ENCODE results near the gene ZDHHC4.
A peak's percentile ranks its signal among the peaks of the same experiment; 100 is the strongest.

ZDHHC4 gene

DNA sequence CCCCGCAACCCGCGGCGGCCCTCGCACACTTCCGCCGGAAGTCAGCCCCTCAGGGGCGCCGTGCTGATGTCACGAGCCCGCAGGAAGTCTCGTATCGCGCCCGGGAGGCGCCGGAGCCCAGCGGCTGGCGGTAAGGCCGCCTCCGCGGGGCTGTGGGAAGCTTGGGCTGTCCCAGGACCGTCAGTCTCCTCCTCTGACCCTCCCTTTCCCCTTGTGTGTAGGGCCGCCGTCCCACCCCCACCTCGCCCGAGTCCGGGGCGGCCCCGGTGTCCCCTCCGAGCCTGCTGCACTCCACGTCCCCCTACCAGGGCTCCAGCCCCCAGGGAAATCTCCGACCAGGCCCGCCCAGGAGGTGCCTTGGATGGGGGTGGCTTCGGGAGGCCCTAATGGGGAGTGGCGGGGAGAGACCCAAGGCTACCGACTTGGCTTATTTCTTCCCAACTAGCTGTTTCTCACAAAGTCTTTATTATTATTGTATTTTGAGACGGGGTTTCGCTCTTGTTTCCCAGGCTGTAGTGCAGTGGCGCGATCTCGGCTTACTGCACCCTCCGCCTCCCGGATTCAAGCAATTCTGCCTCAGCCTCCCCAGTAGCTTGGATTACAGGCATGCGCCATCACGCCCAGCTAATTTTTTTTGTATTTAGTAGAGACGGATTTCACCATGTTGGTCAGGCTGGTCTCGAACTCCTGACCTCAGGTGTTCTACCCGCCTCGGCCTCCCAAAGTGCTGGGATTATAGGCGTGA lies at the start of gene ZDHHC4:
TSS of gene ZDHHC4 (plus strand) at position 86 of the 745 bp plus-strand sequence. CDS start 3,108 bp downstream, outside the sequence.
- DNase-seq (ENCODE audit: low spot score): peak; percentile 97

DNA sequence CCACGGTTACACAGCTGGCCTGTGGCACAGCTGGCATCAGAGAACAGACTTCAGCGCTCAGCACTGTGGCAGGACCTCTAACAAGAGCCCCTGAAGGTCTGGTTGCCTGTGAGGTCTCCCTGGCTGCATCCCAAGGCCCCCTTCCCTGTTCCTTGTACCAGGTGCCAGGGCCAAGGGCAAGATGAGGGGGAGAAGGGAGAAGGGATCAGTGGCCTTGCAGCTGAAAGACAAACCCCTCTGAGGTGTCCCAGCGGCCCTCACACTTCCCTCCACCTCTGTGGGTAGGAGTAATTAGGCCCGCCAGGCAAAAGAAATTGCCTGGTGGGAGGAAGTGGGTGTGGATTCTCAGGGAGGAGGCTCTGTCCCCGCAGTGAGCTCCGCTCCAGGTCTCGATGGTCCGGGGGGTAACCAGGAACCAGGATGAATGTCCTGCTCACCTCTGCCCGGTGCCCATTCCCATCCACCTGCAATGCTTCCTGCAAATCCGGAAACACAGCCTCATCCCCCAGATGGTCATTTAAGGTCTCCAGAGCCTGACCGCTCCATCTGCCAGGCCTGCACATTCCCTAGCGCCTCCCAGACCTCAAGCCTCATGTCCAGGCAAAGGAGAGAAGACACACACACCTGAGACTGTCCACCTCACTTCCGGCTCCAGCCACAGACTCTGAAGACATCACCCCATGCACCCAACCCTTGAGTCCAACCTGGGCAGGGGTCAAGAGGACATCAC lies 48.7 kb upstream of the ZDHHC4 start:
- no peak for DNase-seq (ENCODE audit: low spot score)

DNA sequence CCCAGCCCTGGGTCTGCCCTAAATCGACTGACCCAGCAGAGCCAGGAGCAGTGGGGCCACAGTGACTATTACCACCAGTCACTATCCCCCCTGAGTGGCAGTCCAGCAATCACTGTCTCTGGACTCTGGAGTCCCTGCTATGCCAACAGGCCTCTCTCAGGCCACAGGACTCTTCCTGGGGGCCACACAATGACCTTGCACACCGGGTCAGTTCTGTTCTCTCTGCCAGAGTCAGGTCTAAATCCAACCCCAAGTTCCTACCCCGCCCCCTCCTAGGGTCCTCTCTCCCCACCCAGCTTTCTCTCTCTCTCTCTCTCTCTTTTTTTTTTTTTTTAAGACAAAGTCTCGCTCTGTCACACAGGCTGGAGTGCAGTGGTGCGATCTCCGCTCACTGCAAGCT lies 47.6 kb upstream of the ZDHHC4 start:
- no peak for DNase-seq (ENCODE audit: low spot score)

DNA sequence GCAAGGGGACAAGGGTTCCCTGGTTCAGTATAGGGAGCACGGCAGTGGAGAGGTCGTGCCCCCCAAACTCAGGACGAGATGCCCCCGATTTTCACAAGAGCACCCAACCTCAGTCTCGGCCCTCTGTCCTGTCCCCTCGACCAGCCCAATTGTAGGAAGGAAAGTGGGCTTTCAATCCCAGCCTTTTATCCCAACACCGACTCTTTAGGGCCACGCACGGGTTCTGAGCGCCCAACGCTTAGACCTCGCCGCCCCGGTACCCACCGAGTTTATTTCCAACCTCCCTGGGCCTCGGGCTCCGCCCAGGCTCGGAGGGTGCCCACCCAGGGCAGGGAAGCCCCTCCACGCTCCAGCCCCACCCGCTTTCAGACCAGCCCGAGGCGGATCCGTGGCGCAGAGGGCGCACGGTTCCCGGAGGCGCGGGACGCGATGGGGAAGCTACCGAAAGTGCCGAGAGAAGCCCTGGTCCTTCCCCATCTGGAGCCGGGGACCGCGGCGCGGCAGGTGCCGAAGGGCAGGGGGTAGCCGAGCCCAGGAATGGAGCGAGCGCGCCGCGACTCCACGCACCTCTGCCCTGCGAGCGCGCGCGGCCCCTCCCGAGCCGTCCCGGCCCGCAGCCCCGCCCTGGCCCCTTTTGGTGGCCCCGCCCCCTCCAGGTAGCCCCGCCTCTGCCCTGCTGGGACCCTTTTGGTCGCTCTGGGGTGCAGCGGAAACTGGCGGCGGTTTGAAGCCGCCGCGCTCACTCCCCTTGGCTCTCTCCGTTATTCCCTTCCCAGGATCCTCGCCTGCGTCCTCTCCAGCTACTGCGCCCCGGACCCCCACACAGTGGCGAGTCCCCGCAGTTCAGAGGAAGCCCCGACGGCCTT lies 46.4 kb upstream of the ZDHHC4 start:
- DNase-seq (ENCODE audit: low spot score): no peak

DNA sequence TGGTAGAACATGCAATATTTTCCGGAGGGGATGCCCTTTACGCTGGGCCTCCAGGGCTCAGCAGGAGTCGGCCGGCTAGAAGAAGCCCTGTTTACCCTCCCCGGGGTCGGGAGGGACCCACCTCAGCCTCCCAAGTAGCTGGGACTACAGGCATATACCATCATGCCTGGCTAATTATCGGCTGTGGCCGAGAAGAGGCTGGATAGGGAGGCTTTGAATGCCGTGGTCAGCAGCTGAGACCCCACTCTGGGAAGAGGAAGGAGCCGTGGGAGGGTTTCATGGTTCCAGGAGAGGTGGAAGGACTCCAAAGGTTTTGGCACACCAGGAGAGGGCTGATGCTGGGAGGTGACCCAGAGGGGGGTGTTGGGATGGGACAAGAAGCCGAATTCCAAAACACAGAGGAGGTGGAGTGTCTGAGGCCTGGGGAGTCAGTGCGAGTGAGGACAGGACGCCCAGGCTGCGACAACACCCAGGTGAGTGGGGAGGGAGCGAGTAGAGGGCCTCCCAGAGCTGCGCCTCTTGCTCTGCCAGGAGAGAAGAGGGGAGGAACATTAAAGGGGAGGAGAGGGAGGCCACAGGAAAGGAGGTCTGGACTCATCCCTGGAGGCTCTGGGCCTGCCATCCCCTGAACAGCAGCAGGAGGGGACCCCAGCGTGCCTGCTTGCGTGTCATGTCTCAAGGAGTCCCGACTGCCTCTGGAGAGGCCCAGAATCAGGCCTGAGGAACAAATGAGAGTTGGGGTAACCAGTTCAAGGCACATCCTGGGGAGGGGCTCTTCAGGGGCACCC lies 45.6 kb upstream of the ZDHHC4 start:
- DNase-seq (ENCODE audit: low spot score): no peak

DNA sequence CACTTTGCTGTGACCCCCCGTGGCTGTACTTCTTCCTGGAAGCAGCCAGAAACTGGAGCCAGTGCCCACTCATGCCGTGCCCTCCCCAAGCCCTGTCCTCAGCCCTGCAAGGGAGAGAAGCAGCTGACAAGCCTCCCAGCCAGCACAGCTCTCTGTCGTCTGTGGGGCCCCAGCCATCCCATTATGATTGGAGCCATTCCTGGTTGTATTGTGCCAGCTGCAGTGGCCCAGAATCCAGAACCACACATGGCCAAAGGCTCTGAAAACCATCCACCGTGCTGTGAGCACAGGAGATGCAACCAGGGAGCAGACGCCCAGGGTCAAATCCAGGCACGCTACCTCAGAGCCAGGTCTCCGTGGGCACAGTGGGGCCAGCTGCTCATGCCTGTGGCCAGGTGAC lies 44.7 kb upstream of the ZDHHC4 start:
- no peak for DNase-seq (ENCODE audit: low spot score)

DNA sequence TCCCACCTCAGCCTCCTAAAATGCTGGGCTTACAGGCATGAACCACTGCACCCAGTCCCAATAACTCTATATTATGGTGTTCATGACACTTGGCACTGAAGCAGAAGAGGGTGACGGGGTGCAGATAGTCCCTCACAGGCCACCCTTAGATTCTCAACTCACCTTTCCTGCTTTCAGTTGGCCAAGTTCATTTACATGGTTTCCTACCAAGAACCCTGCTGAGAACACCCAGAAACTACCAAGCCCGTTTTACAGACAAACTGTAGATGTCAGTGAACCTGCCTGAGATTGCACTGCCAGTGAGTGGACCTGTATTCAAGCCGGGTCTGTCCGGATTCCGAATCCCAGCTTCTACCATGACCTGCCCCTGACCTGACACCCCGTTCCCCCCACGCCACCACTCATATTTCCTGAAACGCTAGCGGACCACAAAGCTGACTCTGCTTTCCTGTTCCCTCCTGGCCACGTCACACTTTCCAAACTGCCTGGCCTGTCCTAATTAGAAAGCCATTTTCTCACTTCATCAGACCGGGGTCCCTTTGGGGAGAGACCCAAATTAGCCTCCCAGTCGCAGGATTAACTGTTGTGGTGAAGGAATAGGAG lies 43.3 kb upstream of the ZDHHC4 start:
- DNase-seq (ENCODE audit: low spot score): no peak

DNA sequence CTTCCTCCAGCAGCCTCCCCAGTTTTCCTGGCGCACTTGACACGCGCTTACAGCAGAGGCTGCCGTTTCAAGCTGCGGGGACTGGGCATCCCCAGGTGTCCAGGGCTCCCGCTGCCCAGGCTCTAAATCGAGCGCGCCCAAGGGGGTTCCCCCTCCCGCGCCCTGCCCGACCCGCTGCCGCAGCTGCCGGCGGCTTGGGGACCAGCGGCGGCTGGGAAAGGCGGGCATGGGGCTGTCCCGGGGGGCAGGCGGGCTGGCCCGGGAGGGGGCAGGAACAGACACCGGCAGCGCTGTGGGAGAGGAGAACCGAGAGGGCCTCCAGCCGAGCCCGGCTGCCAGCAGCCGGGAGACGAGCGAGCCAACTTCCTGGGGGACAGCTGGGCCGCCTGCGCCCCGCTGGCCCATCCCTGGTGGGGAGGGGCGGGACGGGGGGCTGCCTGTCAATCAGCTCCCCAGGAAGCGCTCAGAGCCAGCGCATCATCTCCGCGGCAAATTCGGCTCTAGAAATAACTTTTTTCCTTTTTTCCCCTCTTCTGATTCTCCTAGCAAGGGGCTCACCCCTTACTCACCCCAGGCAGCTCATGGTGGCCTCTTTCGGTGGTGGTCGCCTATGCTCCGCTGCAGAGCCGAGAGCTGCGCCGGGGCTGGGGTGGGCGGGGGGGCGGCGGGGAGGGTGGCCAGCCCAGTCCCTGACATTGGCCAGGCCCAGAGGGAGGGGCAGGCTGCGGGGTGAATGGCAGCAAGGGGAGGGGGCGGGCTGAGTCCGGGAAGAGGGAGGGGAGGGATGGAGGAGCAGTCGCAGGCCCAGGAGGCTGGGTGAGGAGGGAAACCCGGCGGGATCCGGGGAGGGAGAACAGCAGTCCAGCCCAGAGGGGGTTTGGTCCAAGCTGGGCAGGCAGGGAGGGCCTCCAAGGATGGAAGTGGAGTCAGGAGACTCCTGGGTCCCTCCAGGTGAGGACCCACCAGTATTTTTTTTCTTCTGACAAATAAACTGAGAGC lies 40.7 kb upstream of the ZDHHC4 start:
- no peak for DNase-seq (ENCODE audit: low spot score)

DNA sequence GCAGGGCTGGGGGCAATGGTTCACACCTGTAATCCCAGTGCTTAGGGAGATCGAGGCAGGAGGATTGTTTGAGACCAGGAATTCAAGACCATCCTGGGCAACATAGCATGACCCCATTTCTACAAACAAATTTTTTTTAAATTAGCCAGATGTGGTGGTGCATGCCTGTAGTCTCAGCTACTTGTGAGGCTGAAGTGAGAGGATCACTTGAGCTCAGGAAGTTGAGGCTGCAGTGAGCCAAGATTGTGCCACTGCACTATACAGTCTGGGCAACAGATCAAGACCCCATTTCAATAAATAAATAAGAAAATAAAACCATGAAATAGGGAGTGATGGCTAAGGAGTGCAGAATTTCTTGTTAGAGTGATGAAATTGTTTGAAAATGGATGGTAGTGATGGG lies 34.9 kb upstream of the ZDHHC4 start:
- no peak for DNase-seq (ENCODE audit: low spot score)

DNA sequence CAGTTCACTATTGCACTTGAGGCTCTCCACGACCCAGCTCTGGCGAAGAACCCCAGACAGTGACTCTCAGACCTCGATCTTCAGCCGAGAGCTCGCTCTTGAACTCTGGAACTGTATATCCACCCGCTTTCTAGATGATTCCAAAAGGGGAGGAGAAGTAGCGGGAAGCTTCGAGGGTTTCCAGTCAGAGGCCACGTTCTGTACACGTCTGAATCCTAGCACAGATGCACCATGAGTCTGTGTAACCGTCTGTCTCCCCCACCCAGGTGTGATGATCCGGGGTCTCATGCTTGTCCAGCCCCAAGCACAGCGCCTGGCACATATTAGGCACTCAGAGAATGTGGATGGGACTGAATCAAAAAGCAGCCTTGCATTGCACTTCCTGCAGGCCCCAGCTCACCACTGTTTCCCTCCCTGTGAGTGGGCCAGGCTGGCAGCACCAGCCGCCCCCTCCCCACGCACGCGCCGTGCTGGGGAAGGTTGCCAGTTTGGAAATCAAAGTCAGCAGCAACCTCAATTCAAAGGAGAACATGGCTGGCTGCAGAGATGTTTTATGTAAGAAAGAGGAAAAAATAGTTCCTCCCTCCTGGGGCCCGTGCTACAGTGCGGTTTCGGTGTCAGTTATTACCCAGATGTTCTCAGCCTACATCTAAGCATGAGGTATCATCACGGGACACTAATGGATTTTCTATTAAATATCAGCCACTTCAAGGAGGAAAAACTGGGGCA lies 31.7 kb upstream of the ZDHHC4 start:
- no peak for DNase-seq (ENCODE audit: low spot score)

DNA sequence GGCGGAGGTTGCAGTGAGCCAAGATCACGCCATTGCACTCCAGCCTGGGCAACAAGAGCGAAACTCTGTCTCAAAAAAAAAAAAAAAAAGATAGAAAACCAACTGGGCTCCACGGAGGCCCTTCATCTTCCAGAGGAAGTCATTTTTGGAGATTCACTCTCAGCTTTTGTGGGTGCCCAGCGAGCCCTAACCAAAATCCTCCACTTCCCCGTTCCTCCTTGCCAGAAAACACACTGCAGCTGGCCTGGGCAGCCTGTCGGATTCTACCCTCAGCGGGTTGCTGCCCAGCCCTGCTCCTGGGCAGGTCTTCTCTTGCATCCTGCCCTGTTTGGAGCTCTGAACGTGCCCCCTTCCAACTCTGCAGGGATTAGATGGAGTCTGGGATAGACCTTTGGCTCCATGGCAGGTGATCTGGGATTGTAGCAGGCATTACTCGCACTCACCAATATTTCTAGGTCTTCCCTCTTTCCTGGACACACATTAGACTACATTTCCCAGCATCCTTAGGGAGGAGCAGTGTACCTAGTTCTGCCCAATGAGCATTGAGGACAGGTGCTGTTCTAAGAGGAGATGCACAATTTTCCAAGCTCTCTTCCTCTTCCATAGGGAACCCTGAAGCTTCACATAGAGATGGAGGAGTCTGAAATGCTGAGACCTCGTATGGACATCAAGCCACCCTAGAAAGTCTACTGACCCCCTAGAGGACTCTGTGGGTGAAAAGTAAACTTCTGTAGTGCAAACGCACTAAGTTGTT lies 30.6 kb upstream of the ZDHHC4 start:
- no peak for DNase-seq (ENCODE audit: low spot score)

DNA sequence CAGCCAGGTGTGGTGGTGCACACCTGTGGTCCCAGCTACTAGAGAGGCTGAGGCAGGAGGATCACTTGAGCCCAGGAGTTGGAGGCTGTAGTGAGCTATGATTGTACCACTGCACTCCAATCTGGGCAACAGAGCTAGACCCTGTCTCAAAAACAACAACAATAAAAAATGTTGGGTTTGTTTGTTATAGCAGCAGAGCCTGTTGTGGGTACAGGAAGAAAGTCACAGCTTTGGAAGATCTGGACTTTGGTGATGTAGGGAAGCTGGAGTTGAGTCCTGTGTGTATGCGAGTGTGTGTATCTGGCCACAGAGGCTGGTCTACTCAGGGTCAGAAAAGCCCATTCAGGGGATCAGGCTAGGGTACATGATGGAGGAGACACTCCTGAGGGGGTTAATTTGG lies 29.9 kb upstream of the ZDHHC4 start:
- no peak for DNase-seq (ENCODE audit: low spot score)

DNA sequence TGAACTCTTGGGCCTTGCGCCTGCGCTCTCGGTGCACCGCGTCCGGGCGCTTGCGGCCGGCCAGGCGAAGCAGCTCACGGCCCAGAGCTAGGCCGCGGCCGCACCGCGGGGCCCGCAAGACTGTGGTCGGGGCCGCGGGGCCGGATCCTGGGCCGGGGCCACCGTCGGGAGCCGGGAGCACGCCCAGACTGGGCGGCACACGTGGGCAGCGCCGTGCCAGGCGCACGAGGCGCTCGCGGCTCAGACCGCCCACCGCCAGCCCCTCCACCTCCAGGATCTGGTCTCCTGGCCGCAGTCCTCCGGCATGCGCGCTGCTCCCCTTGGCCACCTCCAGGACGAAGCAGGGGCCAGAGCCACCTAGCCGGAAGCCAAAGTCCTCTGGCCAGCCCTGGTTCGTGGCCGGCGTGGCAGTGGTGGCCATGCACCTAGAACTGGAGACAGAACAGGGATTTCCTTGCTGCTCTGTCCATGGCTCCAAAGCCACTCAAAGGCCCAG lies 26.2 kb upstream of the ZDHHC4 start, which contains the start of gene GRID2IP:
TSS of gene GRID2IP (minus strand) at position 446 of the 496 bp plus-strand sequence. CDS start at position 421, 25 bp downstream.
- DNase-seq (ENCODE audit: low spot score): no peak

DNA sequence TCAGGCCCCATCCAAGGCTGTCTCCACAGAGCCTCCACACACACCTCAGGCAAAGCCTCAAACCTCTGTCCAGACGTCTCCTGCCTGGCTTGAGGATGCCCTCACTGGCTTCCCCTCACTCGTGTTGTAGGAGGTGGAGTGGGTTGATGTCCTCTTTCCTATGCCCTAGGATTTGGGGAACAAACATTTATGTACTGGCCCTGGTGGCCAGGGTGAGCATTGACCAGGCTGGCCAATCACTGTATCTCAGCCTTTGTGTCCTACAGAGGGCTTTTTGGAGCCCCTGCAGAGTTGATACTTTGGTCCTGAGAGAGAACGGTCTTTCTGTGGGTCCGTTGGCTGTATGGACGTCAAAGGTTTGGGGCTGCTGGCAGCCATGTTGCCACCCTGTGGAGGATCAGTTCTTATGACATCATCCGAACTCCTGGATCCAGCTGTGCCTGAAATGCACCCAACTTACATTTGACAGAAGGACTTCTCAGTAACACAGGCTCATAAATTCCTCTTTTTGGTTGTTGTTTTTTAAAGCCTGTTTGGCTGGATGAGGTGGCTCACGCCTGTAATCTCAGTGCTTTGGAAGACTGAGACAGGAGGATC lies 23.7 kb upstream of the ZDHHC4 start:
- no peak for DNase-seq (ENCODE audit: low spot score)

DNA sequence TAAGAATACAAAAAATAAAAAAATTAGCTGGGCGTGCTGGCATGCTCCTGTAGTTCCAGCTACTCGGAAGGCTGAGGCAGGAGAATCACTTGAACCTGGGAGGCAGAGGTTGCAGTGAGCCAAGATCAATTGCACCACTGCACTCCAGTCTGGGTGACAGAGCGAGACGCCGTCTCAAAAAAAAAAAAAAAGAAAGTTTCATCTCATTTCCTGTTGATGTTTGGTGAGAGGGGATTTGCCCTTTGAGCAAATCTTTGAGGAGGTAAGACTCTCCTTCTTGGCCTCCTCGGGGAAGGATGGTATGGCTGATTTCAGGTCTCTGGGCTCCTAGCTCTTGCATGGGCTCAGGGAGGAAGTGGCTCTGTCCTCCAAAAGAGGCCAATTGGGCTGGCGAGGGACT lies 22.4 kb upstream of the ZDHHC4 start:
- DNase-seq (ENCODE audit: low spot score): no peak

DNA sequence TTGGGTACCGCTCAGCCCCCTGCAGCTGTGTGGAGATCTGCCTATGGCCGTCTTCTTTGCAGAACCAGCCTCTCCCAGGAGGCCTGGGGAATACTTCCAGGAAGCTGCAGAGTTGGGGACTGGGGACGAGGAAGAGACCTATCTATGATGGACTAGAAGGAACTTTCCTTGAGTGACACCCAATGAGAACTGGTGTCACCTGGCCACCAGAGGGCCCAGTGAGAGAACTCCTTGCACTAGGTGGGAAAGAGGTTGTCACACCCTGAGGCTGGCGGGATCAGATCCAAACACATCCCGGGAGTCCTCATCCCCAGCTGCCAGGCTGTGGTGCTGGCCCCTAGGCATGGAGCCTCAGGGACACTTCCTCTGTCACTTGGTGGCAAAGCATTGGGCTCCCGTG lies 21.1 kb upstream of the ZDHHC4 start:
- no peak for DNase-seq (ENCODE audit: low spot score)

DNA sequence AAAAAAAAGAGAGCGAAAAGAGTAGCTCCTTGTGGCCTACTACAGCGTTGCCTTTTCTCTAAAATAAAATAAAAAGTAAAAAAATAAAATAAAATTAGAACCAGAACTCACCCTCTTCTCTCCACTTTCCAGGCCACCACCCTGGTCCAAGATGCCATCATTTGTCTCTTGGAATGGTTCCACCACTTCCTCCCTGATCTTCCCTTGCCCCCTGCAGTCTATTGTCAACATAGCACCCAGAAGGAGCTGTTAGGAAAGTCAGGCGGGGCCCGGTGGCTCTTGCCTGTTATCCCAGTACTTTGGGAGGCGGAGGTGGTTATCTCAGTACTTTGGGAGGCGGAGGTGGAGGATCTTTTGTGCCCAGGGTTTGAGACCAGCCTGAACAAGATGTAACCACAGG lies 18.4 kb upstream of the ZDHHC4 start:
- no peak for DNase-seq (ENCODE audit: low spot score)

DNA sequence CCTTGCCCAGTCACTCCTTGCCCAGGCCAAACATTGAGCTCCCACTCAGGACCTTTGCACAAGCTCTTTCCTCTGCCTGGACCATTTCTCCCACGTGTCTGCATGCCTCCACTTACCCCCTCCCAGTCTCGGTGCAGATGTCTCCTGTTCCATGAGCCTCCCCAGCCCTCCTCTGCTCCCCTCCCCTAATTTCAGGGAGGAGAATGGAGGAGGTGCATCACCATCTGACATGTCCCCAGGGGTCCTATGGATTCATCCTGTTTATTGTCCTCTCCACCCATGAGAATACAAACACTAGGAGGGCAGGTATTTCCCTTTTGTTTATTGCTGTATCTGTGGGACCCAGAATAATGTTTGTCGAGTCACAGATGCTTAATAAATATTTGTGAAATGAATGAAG lies 17.4 kb upstream of the ZDHHC4 start:
- no peak for DNase-seq (ENCODE audit: low spot score)

All from AG08396 (cell line).